Thoracic aorta (tissue), 2 donors: ENCODE data around the gene IBTK. TPM values are rescaled to one million over a fixed set of nuclear protein-coding genes. Genes with fewer than 3 reads are reported as not detected.
"Not testable (repeated sequence)": the region's sequence is repeated elsewhere in the genome, so short reads cannot be mapped to it uniquely, and the experiment has no call there.

Experiments used
- ATAC-seq: fragments of 150-250 bp; one replicate; pipeline ENCODE4 v1.8.0; 2017; ENCODE audit warnings: low read depth; ENCODE audit not compliant: insufficient number of reproducible peaks, low FRiP score
- DNase-seq: peaks from one replicate; pipeline ENCODE4 v3.0.0-alpha.2; 2020; ENCODE audit warnings: low spot score
- H3K27ac ChIP-seq, 2 donors: fragments of 200-600 bp; sonication (generic); 1 replicate in 1 of 2; 2 replicates in 1 of 2; pipeline ENCODE4 v1.5.1; 2016; ENCODE audit warnings: mild to moderate bottlenecking in 2 of 2, moderate library complexity in 2 of 2
- H3K27me3 ChIP-seq: fragments of 200-600 bp; sonication (generic); replicated peaks from 2 replicates; pipeline ENCODE4 v1.6.0; 2016; ENCODE audit warnings: mild to moderate bottlenecking; ENCODE audit not compliant: insufficient read depth
- H3K36me3 ChIP-seq: fragments of 200-600 bp; sonication (generic); one replicate; pipeline ENCODE4 v1.5.1; 2016
- H3K4me1 ChIP-seq, 2 donors: fragments of 200-600 bp; sonication (generic); 1 replicate in 1 of 2; 2 replicates in 1 of 2; pipeline versions ENCODE4 v1.5.1 to v1.6.0; 2016; ENCODE audit warnings: low read depth in 2 of 2, mild to moderate bottlenecking in 1 of 2; ENCODE audit not compliant: control insufficient read depth in 1 of 2
- H3K4me3 ChIP-seq: fragments of 200-600 bp; sonication (generic); 2 replicates; pipeline ENCODE4 v1.5.1; 2016; ENCODE audit warnings: mild to moderate bottlenecking
- H3K9me3 ChIP-seq: fragments of 200-600 bp; sonication (generic); 2 replicates; pipeline ENCODE4 v1.5.1; 2016
- CTCF ChIP-seq: fragments of 200-600 bp; sonication (generic); IDR thresholded peaks from one replicate; pipeline ENCODE4 v1.5.1; 2019; ENCODE audit warnings: antibody characterized with exemption
- total RNA-seq, 2 donors: library from RNA; depleted of rRNA; stranded (reverse); fragments of >200 nt; gene quantifications; one replicate each; pipeline versions ENCODE4 v1.1.0 to v1.2.3, GENCODE V29; 2016

IBTK gene
- total RNA-seq, 2 donors from 2014 or later = 18.1 to 36.8 TPM

- Histone ChIP-seq H3K27ac (no peak overlapping the region), H3K4me1 (peaks cover 0 to 5% of the 10 kb centered on the region in 2 donors), H3K36me3 (peaks cover 13% of the 10 kb centered on the region), H3K27me3 (no peaks in the 10 kb centered on the region), H3K9me3 (no peaks in the 10 kb centered on the region), H3K4me3 (no peak overlapping the region)
- ATAC-seq (no peak), DNase-seq (no peak)
- TF ChIP-seq CTCF = no peak
Measured at GRCh38 chr6:82169138-82169876, 78.2 kb downstream of the IBTK start.

- no peak for TF ChIP-seq CTCF
- no peak overlapping the region for H3K27ac ChIP-seq
- no peak for ATAC-seq
- H3K4me3 ChIP-seq = no peak overlapping the region
- DNase-seq = no peak
- peaks cover 0 to 5% of the 10 kb centered on the region in 2 donors for H3K4me1 ChIP-seq
- H3K9me3 ChIP-seq = no peaks in the 10 kb centered on the region
- no peaks in the 10 kb centered on the region for H3K27me3 ChIP-seq
- peaks cover 4% of the 10 kb centered on the region for H3K36me3 ChIP-seq
Measured at GRCh38 chr6:82166493-82166892, 81.1 kb downstream of the IBTK start.

- DNase-seq = no peak
- H3K4me1 ChIP-seq = peaks cover 0 to 4% of the 10 kb centered on the region in 2 donors
Measured at GRCh38 chr6:82160255-82160990, 87.1 kb downstream of the IBTK start.

GRCh38 chr6:82152786-82153185, 94.8 kb downstream of the IBTK start:
- H3K4me1 ChIP-seq, H3K27me3 ChIP-seq, H3K36me3 ChIP-seq, H3K9me3 ChIP-seq, H3K4me3 ChIP-seq, ATAC-seq, DNase-seq, H3K27ac ChIP-seq: not testable (repeated sequence)

More at GRCh38 chr6:82160255-82160990, 87.1 kb downstream of the IBTK start:
- Histone ChIP-seq H3K9me3 (no peaks in the 10 kb centered on the region), H3K27me3 (no peaks in the 10 kb centered on the region), H3K36me3 (no peaks in the 10 kb centered on the region), H3K27ac (no peak overlapping the region), H3K4me3 (no peak overlapping the region)
- ATAC-seq = no peak
- TF ChIP-seq CTCF = no peak

GRCh38 chr6:82151147-82151546, 96.4 kb downstream of the IBTK start:
- not testable (repeated sequence) for H3K4me1 ChIP-seq, DNase-seq, H3K9me3 ChIP-seq, H3K27me3 ChIP-seq, ATAC-seq, H3K27ac ChIP-seq, H3K36me3 ChIP-seq, H3K4me3 ChIP-seq

GRCh38 chr6:82145926-82146452, 101.6 kb downstream of the IBTK start:
- Histone ChIP-seq H3K27me3 (no peaks in the 10 kb centered on the region), H3K27ac (no peak overlapping the region), H3K4me3 (no peak overlapping the region), H3K36me3 (no peaks in the 10 kb centered on the region), H3K4me1 (peaks cover 7 to 25% of the 10 kb centered on the region in 2 donors), H3K9me3 (no peaks in the 10 kb centered on the region)
- DNase-seq (no peak), ATAC-seq (no peak)
- TF ChIP-seq CTCF = no peak
